Measurements from ENCODE around the gene PRKACB.
"Not testable (repeated sequence)": the region's sequence is repeated elsewhere in the genome, so short reads cannot be mapped to it uniquely, and the experiment has no call there.

The PRKACB gene

DNA sequence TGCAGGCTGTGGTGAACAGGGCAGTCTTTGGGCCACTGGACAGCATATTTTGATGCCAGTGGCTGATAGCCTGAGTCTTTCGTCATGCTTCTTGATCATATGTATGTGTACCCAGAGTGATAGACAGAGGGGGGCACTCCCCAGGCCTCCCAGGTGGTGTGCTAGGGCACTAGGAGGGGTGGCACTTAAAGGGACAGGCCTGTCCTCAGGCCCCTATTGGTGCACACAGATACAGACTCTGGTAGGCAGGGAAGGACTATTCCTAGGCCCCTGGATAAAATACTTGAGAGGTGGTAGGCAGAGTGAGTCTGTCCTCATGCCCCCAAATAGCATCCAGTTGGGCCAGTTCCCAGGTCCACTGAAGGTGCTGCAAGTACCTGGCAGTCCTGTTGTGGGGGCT, 80.8 kb downstream of the PRKACB start:
- DNase-seq, result no peak

DNA sequence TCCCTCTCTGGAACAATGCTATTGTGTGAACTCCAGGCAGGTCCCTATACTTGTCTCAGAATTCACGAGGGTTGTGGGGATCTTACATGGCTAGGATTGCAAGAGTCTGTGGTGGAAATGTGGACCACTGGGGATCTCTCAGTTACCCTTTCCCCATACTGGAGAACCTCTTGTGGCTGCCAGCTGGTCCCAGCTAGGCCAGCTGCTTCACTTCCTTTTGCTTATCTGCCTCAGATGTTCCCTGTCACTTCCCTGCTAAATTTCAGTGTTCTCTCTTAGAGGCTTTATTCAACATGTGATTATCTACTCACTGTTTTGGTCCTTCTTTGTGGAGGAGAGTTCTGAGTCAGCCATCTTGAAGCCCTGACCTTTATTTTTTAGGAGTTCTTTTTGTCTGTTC, 81.6 kb downstream of the PRKACB start:
- DNase-seq, result no peak

DNA sequence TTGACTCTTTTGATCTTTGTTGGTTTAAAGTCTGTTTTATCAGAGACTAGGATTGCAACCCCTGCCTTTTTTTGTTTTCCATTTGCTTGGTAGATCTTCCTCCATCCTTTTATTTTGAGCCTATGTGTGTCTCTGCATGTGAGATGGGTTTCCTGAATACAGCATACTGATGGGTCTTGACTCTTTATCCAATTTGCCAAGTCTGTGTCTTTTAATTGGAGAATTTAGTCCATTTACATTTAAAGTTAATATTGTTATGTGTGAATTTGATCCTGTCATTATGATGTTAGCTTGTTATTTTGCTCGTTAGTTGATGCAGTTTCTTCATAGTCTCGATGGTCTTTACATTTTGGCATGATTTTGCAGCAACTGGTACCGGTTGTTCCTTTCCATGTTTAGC, 88.6 kb downstream of the PRKACB start:
- not testable (repeated sequence) for DNase-seq

DNA sequence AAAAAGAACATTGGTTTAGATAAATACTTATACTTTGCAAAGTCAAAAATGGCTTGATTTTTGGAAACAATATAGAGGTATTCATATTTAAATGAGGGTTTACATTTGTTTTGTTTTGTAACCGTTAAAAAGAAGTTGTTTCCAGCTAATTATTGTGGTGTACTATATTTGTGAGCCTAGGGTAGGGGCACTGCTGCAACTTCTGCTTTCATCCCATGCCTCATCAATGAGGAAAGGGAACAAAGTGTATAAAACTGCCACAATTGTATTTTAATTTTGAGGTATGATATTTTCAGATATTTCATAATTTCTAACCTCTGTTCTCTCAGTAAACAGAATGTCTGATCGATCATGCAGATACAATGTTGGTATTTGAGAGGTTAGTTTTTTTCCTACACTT, 92.2 kb downstream of the PRKACB start:
- no peak for DNase-seq

DNA sequence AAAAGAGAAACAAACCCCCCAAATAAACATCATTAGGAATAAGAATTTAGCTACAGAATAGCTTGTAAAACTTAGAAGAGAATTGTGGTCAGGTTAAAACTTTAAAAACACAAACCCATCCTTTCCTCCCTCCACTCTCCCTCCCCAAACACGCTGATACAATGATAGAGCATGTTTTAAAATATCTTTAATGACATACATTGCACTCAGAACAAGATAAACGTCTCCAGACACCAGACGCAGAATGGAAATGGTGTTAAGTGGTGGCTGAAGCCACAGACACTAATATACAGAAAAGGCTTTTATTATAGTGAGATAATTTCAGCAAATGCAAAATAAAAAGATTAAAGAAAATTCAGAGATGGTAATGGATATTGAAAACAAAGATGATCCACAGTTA, 98.6 kb downstream of the PRKACB start:
- DNase-seq, result no peak

DNA sequence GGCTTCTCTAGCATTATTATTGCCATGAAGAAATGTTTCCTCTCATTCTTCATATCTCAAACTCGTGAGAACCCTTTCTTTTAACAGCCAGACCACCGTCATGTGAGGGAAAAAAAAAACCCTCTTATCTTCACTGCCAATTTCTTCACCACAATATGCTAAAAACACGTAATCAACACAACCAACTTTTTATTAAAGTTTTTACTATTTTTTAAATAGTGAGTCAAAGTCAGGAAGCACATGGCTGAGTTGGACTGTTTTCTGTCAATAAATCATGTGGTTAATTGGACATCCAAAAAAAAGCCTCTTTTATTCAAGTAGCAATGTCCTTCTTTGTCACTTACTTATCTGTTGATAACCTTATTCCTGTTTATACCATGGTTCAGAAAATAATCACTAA, 101.5 kb downstream of the PRKACB start:
- no peak for DNase-seq

DNA sequence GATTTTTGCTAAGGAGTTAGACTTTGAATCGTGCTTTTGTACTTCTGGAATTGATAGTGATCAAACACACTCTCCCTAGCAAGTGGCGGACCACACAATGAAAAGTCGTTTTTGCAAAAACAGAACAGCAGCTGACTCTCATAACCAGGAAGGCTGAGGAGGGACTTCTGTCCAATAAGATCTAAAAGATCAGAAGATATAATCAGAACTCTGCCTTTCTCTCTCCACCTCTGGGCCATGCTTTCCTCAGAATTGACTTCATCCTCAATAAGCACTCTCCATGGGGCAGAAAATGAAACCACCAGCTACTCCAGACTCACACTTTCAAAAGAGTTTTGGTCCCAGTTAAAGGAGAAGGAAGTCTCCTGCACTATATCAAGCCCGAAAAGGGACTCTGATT, 102.1 kb downstream of the PRKACB start:
- no peak for DNase-seq

DNA sequence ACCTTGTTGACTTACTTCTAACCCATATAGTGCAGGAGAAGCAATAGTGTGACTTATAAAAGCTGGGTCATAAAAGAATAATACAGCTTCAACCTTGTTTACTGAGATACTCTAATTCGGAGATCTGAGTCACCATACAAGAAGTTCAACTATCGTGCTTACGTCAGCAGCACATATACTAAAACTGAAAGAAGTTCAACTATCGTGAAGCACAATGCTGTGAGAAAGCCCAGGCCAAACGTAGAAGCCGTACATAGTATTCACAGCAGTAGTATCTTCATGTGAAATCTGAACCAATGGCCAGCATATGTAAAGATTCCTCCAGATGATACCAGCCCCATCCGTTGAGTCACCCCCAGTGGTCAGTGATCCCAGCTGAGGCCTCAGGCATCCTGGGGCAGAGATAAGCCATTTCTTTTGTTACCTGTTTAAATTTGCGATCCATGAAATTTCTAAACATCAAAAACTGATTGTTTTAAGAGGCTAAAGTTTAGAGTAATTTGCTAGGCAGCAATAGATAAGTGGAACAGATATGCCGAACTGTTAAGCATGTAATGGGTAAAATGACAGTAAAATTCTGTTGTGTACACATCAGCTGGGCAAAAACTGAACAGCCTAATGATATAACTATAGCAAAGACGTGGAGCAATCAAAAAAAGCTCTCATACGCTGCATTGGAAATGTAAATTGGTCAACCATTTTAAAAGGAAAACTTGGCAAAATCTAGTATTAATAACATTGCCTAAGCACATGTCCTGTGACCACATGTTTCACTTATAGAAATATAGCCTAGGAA, 103.6 kb downstream of the PRKACB start:
- no peak for DNase-seq

DNA sequence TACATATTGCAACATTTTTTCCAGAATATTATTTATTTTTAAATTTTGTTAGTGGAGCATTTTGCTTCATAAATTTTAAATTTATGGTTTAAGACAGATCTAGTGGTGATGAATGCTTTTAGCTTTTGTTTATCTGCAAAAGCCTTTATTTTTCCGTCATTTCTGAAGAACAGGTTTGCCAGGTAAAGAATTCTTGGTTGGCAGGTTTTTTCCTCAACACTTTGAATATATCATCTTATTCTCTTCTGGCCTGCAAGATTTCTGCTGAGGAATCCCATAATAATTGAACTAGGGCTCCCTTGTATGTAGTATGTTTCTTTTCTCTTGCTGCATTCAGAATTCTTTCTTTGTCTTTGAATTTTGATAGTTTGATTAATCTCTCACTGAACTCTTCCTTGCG, 106.6 kb downstream of the PRKACB start:
- DNase-seq, result no peak

DNA sequence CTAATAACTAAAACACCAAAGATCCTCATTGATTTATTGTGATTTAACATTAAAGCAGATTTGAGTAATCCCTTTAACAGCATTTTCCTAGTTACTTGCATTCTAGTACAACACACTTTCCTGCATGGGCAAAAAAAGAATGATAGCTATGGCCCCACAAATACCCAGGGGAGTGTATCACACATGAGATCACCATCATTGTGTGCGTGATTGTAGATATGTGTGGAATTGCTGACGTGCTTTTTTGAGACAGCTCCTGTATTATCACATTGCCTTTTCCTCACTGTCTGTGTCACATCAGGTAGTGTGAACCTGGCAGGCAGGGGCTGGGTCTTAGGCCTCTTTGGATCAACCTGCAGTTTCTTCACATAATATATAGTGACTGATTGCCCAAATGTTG, 109.0 kb downstream of the PRKACB start:
- no peak for DNase-seq

DNA sequence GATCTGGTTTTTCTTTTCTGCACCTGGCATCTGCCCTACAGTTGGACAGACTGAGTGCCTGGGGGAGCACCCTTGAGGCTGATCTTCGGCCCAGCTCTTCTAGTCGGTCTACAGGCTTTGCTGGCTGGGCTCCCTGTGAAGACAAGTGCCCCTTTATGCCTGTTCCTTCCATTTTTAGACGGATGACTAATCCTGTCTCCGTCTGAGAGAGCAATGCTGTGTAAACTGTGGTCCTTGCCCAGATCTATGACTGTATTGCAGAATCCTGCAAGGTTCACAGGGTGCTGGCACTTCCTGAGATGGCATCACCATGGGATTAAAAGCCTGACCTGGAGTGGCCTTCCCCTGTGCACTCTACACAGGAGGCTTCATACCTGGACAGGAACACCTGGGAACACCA, 109.8 kb downstream of the PRKACB start:
- no peak for DNase-seq

DNA sequence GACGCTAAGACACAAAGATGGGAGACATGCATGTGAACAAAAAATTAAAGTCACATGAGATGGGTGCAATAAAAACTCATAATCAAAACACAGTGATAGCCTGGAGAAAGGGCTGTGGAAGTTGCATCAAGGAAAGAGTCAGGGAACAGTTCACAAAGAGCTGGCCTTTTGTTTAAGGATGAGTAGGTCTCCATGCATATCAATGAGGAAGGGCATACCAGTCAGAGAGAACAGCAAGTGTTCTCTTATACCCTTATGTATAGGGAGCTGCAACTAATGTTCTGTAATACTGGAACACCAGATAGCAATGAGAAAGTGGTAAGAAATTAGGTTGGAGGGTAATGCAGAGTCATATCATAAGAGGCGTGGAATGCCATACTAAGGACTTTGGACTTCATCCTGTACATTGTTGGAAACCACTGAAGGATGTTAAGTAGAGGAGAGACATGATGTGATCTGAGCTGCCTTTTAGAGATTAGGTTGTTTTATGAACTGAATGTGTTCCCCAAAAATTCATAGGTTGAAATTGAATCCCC, 110.7 kb downstream of the PRKACB start:
- DNase-seq, result no peak

DNA sequence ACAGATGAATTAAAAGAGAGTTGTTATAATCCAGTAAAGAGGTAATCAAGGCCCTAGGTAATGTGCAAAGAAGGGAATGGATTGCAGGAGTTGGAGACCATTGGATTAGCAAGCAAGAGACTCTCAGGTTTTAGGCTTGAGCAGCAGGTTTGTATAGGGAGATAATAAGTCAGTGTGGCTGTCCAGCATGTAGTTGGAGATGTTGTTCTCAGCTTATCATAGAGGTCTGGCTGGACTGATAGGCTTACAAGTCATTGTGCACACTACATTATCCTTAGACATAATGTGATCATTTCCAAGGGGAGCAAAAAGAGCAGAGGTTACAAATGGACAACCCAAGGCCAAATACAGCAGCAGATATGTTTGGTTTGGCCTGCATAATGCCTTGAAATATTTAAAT, 111.5 kb downstream of the PRKACB start:
- no peak for DNase-seq

DNA sequence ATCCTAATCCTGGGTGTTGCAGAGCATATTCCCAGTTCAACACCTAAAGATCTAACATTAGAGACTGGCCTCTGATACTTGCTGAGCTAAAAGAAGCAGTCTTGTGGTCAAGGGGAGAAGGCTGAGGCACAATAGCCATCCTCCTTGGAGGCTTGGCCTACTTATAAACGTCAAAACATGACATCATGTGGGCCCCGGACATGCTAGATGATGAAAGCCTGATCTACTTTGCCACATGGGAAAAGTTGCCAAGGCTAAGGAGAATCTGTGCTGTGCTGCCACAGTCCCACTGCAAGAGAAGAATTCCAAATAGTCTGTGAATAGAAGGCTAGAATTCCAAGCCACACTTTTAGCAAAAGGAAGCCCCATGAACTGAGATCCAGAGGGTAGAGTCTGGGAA, 113.5 kb downstream of the PRKACB start:
- no peak for DNase-seq

DNA sequence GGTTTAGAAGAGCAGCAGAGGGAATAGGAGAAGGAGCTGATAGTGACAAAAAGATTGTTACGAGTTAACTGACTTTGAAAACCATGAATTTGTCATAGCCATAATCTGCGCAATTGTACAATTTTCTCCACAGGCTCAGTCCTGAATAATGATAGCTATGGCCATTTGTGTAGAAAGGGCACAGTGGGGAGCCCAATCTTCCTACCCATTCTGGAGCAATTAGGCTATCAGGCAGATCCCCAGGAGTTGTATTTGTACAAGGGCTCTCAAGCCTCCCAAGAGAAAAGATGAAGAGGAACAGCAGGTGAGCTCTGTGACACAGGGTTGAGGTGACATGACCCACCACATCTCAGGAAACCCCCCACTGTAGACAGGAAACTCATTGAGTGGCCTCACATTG, 115.3 kb downstream of the PRKACB start:
- DNase-seq, result peak; percentile 68

DNA sequence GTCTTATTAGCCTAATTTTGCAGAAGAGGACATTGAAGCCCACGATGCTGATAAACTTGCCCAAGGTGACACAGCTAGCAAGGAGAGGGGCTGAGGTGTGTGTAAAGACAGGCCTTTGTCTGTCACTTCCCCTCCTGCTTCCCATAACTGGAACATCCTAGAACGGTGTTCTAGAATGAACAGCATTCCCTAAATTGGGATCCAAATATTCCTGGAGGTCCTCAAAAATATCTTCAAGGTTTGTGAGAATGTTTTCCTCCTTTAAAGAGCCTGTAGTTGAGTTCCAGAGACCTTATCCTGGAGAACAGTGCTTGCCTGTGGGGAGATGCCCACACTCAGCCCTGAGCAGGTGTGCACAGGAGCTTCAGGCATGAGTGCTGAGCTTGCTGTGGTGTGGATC, 115.9 kb downstream of the PRKACB start:
- no peak for DNase-seq

DNA sequence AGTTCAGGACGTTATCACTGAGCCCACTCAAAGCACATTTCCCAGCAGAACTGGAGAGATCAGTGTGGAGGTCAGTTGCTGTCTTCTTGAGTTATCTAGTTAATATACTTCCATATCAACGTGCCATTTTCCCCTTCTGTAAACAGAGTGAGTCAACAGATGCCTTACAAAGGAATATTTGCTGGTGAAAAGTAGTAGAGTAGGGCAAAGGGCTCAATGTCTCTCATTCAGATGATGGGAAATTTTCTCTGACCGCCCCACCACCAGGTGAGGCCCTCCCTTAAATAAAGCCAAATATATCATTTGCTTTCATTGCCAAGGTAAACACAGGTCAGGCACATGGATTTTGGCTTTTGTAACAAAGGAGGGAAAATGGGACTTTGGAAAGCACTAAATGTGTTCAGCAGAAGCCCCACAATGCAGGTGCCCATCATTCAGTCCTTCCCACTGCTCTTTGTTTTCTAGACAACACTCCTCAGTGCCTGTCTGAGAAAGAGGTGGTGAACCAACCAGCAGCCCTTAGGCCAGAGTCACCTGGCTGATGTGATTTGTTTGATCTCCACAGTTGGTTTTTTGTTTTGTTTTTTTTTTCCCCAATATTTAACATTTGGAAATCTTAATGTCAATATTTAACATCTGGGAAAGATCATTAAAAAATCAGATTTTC, 116.9 kb downstream of the PRKACB start:
- peak; percentile 75 for DNase-seq

DNA sequence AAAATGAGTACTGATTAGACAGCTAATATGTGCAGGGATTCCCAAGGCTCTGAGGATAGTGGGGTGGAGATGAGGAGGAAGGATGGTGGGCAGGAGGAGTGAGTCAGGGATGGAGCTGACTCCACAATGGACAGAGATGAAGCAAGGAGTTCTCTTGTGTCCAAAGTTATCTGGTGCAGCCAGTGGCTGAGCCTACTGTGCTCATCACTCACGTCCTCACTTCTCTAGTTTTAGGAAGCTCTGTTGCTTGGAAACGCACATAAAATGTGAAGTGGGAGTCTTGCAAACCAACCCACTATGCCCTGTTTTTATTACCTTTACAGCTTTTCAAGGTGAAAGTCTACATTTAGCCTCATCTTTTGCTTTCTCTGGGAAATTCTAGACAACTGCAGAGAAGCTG, 120.9 kb downstream of the PRKACB start:
- DNase-seq, result no peak

DNA sequence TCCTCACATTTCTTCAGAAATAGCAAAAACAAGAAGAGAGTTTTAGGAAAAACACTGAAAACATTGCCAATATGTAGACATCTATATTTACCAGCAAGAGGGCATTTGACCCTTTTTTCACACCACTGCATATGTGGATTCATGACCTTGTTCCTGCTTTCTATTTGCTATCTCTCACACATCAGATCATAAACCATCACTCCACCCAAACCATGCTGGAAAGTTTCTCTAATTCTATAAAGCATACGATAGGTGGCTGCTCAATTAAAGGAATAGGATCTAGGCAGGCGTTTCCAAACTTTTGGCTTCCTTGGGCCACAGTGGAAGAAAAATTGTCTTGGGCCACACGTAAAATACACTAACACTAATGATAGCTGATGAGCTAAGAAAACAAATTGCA, 121.8 kb downstream of the PRKACB start:
- DNase-seq, result no peak

DNA sequence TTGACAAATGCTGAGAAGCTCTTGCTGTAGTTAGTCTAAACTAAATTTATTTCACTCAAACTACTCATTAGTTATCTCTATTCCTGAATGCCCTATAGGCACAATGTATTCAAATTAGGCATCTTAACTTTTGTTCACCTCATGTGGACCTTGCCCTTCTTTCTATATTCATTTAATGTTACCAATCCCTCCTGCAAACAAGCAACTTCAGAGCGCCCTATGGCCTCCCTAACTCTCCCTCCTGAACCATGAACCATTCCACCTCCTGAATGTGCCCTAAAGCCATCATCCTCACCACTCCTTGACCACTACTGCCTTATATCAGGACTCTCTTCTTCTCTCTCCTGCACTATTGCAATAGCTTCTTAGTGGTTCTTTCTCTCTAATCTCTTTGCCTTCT, 122.7 kb downstream of the PRKACB start:
- no peak for DNase-seq

DNA sequence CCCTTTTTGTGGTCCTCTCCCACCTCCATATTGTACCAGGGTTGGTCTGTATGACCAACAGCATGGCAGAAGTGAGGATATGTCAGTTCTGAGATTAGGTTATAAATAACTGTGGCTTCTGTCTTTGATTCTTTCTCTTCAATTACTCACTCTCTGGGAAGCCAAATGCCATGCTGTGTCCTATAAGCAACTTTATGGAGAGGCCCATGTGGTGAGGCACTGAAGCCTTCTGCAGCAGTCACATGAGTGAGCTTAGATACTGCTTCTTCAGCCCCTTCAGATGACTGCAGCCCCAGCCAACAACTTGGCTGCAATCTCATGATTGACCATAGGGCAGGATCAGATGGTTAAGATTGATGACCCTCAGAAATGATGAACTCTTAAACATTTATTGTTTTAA, 123.4 kb downstream of the PRKACB start:
- no peak for DNase-seq

DNA sequence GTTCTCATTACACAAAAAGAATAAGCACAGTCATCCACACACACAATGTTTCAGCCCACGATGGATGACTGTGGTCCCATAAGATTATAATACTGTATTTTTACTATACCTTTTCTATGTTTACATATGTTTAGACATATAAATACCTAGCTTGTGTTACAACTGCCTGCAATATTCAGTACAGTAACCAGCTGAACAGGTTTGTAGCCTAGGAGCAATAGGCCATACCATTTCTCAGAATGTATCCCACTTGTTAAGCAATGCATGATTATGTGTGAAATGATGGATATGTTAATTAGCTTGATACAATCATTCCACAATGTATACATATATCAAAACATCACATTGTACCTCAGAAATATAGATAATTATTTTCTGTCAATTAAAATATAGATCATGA, 124.3 kb downstream of the PRKACB start:
- no peak for DNase-seq

DNA sequence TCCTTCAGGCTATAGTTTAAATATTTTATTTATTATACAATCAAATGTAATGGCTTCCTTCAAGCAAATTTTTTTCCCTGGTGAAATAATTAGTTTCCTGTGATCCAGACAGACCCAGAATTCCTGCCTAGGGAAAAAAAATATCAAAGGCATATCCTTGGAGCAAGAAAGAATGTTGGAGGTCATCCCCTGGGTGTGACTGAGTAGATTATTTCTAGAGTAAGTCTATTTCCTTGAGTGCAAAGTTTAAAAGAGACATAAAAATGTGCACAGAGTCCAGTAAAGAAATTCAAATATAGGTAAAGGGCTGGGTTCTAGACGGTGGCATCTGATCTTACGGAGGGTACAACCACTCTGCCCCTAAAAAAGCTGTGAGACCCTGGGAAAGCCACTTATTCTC, 125.2 kb downstream of the PRKACB start:
- no peak for DNase-seq

DNA sequence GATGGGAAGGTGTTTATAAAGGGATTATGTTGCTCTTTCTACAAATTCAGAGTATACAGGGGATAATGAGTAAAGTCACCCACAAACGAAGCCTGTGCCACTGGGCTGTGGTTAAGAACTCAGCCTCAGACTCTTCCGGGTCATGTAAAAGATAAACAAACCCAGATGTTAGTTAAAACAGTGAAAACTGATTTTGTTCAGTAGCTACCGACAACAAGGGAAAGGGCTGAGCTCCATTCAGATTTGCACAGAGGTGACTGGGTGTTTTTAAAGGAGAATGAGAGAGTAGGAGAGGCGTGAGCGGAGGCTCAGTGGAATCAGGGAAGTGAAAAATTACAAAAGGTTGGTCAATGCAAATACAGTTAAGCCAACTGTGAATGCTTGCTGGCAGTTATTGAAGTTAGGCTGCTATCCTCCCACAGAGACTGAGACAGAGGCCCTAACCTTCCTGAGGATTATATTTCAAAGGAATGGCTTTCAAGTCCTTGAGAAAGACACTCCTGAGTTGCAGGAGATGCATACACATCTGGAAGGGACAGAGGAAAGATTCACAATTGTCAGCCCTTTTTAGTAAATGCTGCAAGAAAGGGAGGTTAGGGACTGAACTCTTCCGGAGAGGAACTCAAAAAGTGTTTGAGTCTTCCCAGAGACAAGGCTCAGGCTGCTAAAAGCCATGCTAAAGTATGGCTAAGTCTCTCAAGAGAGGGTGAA, 127.5 kb downstream of the PRKACB start:
- DNase-seq, result peak; percentile 20

Measured in NCI-H1092 treated with DMSO at 0.1 percent for 48 hours (cell line).